ENCODE data around the gene MTR. TPM values are rescaled to one million over a fixed set of nuclear protein-coding genes. Genes with fewer than 3 reads are reported as not detected.

The MTR gene
- total RNA-seq, 2 experiments from 2014 or later = 35.2 to 37.0 TPM

DNA sequence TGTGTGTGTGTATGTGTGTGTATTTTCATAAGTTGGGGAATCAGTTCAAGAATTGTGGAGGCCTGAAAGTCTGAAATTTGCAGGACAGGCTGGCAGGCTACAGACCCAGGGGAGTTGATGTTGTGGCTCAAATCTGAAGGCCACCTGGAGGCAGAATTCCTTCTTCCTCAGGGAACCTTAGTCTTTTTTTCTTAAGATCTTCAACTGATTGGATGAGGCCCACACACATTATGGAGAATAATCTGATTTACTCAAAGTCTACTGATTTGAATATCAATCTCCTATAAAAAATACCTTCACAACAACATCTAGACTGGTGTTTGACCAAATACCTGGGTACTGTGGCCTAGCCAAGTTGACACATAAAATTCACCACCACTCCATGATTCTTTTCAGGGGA, 147.3 kb downstream of the MTR start:
- intact Hi-C loops (cut with DNase I, micrococcal nuclease) = no loop called here
- ChIA-PET POLR2A (no interaction called here), CTCF (no interaction called here)
- no peak overlapping the region for H3K27ac ChIP-seq (ENCODE audit: low read depth in 1 of 2, low read length in 2 of 2)
- DNase-seq (no peak), ATAC-seq (ENCODE audit: poor library complexity) (no peak)
- no peaks in the 10 kb centered on the region for H3K36me3 Mint-ChIP-seq (ENCODE audit: low read depth)
- no peaks in the 10 kb centered on the region for H3K4me1 ChIP-seq (ENCODE audit: insufficient read depth, low read length)
- no peak overlapping the region for H3K4me3 Mint-ChIP-seq
- H3K27me3 ChIP-seq (ENCODE audit: control insufficient read depth in 1 of 2, insufficient read depth in 2 of 2, low read length in 2 of 2) = no peaks in the 10 kb centered on the region
- H3K4me3 ChIP-seq (ENCODE audit: low read length) = no peak overlapping the region
- no peak overlapping the region for H3K27ac Mint-ChIP-seq
- TF ChIP-seq, protein P1, sequence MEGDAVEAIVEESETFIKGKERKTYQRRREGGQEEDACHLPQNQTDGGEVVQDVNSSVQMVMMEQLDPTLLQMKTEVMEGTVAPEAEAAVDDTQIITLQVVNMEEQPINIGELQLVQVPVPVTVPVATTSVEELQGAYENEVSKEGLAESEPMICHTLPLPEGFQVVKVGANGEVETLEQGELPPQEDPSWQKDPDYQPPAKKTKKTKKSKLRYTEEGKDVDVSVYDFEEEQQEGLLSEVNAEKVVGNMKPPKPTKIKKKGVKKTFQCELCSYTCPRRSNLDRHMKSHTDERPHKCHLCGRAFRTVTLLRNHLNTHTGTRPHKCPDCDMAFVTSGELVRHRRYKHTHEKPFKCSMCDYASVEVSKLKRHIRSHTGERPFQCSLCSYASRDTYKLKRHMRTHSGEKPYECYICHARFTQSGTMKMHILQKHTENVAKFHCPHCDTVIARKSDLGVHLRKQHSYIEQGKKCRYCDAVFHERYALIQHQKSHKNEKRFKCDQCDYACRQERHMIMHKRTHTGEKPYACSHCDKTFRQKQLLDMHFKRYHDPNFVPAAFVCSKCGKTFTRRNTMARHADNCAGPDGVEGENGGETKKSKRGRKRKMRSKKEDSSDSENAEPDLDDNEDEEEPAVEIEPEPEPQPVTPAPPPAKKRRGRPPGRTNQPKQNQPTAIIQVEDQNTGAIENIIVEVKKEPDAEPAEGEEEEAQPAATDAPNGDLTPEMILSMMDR (IDR thresholded peaks at IDR 0.05) = no peak
- peaks cover 11% of the 10 kb centered on the region for H3K27me3 Mint-ChIP-seq
- no peaks in the 10 kb centered on the region for H3K9me3 ChIP-seq (ENCODE audit: control insufficient read depth in 1 of 2, insufficient read depth in 1 of 2, low read length in 2 of 2)
- H3K4me1 Mint-ChIP-seq (ENCODE audit: low read depth) = no peaks in the 10 kb centered on the region
- no peaks in the 10 kb centered on the region for H3K9me3 Mint-ChIP-seq
- H3K36me3 ChIP-seq (ENCODE audit: insufficient read depth, low read length) = no peaks in the 10 kb centered on the region

DNA sequence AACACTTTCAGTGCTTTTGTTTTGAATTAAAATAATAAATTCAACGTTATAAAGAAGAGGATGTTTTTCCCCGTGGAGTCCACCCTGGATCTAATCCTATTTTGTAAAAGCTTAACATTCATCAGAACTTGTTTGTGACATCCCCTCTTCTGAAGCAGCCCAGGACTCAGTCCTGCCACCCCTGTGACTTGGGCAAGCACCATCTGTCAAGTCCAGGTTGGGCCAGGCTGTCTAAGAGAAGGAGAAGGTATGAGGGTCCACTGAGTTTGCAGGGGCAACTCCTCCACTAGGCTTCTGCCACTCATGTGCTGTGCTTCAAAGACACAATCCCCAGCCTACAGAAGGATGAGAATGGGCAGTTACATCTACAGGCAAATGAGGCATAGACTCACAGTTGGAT, 149.5 kb downstream of the MTR start:
- no peaks in the 10 kb centered on the region for H3K36me3 Mint-ChIP-seq (ENCODE audit: low read depth)
- TF ChIP-seq, protein P1 (IDR thresholded peaks at IDR 0.05) = no peak
- no peak overlapping the region for H3K4me3 Mint-ChIP-seq
- Histone ChIP-seq H3K4me3 (ENCODE audit: low read length) (no peak overlapping the region), H3K27me3 (ENCODE audit: control insufficient read depth in 1 of 2, insufficient read depth in 2 of 2, low read length in 2 of 2) (no peaks in the 10 kb centered on the region), H3K36me3 (ENCODE audit: insufficient read depth, low read length) (no peaks in the 10 kb centered on the region), H3K9me3 (ENCODE audit: control insufficient read depth in 1 of 2, insufficient read depth in 1 of 2, low read length in 2 of 2) (no peaks in the 10 kb centered on the region), H3K4me1 (ENCODE audit: insufficient read depth, low read length) (no peaks in the 10 kb centered on the region), H3K27ac (ENCODE audit: low read depth in 1 of 2, low read length in 2 of 2) (no peak overlapping the region)
- DNase-seq (no peak), ATAC-seq (ENCODE audit: poor library complexity) (no peak)
- POLR2A ChIA-PET = no interaction called here
- no peaks in the 10 kb centered on the region for H3K4me1 Mint-ChIP-seq (ENCODE audit: low read depth)
- H3K27me3 Mint-ChIP-seq = peaks cover 11% of the 10 kb centered on the region
- CTCF ChIA-PET = no interaction called here
- no peak overlapping the region for H3K27ac Mint-ChIP-seq
- intact Hi-C loops (cut with DNase I, micrococcal nuclease) = no loop called here
- H3K9me3 Mint-ChIP-seq = no peaks in the 10 kb centered on the region

DNA sequence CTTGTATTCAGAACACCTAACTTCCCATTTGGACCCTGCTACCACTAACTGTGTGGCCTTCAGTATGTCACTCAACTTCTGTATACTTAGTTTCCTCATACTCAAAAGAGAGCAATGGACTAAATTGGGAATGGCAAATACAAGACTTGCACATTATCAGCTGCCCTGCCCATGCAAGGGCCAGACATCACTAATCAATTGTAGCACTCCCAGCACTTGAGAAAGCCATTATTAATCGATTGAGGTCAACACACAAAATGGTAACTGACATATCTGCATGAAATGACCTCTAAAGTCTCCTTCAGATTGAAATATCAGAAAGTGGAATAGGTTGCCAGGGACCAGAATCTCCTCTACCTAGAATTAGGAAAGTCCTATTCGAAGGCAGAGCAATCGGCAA, 149.9 kb downstream of the MTR start:
- no peak for DNase-seq
- H3K4me3 ChIP-seq (ENCODE audit: low read length) = no peak overlapping the region
- H3K4me1 Mint-ChIP-seq (ENCODE audit: low read depth) = no peaks in the 10 kb centered on the region
- H3K27ac Mint-ChIP-seq = no peak overlapping the region
- H3K27me3 Mint-ChIP-seq = peaks cover 11% of the 10 kb centered on the region
- intact Hi-C loops (cut with DNase I, micrococcal nuclease) = no loop called here
- H3K36me3 ChIP-seq (ENCODE audit: insufficient read depth, low read length) = no peaks in the 10 kb centered on the region
- no peak for ATAC-seq (ENCODE audit: poor library complexity)
- TF ChIP-seq, protein P1 (IDR thresholded peaks at IDR 0.05) = no peak
- H3K4me3 Mint-ChIP-seq = no peak overlapping the region
- H3K4me1 ChIP-seq (ENCODE audit: insufficient read depth, low read length) = no peaks in the 10 kb centered on the region
- H3K27me3 ChIP-seq (ENCODE audit: control insufficient read depth in 1 of 2, insufficient read depth in 2 of 2, low read length in 2 of 2) = no peaks in the 10 kb centered on the region
- H3K9me3 ChIP-seq (ENCODE audit: control insufficient read depth in 1 of 2, insufficient read depth in 1 of 2, low read length in 2 of 2) = no peaks in the 10 kb centered on the region
- POLR2A ChIA-PET = no interaction called here
- H3K36me3 Mint-ChIP-seq (ENCODE audit: low read depth) = no peaks in the 10 kb centered on the region
- no peaks in the 10 kb centered on the region for H3K9me3 Mint-ChIP-seq
- no peak overlapping the region for H3K27ac ChIP-seq (ENCODE audit: low read depth in 1 of 2, low read length in 2 of 2)
- CTCF ChIA-PET = no interaction called here

All from CD4-positive, alpha-beta T cell (primary cell).